HG02798 (cell line): ENCODE data around the gene SLC15A3.
"Not testable (repeated sequence)": the region's sequence is repeated elsewhere in the genome, so short reads cannot be mapped to it uniquely, and the experiment has no call there.

Experiments used
- ATAC-seq: cut with Tn5 transposase; IDR thresholded peaks from one replicate; pipeline ENCODE4 v1.9.1; 2021; ENCODE audit warnings: mild to moderate bottlenecking; ENCODE audit not compliant: unreplicated experiment, poor library complexity

SLC15A3 gene

GRCh38 chr11:60917267-60917666 lies 34.7 kb downstream of the SLC15A3 start:
- no peak for ATAC-seq

GRCh38 chr11:60916669-60917206 lies 35.2 kb downstream of the SLC15A3 start:
- no peak for ATAC-seq

GRCh38 chr11:60915248-60915914 lies 36.6 kb downstream of the SLC15A3 start:
- peak; percentile 43 for ATAC-seq

GRCh38 chr11:60914633-60915247 lies 37.2 kb downstream of the SLC15A3 start:
- no peak for ATAC-seq

GRCh38 chr11:60913793-60914632 lies 38.0 kb downstream of the SLC15A3 start, which contains the start of gene TMEM109:
Gene TMEM109 (plus strand): TSS chr11:60914158. CDS start chr11:60919694, 5,536 bp downstream.
- peak; percentile 56 for ATAC-seq

GRCh38 chr11:60912851-60913528 lies 39.0 kb downstream of the SLC15A3 start:
- ATAC-seq, result no peak

GRCh38 chr11:60912223-60912850 lies 39.6 kb downstream of the SLC15A3 start:
- ATAC-seq, result no peak

- no peak for ATAC-seq
These were observed 41.1 kb downstream of the SLC15A3 start for GRCh38 chr11:60910711-60911380.

- peak; percentile 43 for ATAC-seq
These were observed 41.7 kb downstream of the SLC15A3 start for GRCh38 chr11:60910281-60910687.

- not testable (repeated sequence) for ATAC-seq
These were observed 42.2 kb downstream of the SLC15A3 start for GRCh38 chr11:60909680-60910280.

GRCh38 chr11:60908803-60909202 lies 43.2 kb downstream of the SLC15A3 start:
- ATAC-seq, result no peak

GRCh38 chr11:60906132-60906972 lies 45.6 kb downstream of the SLC15A3 start, which contains the start of gene PRPF19:
Gene PRPF19 (minus strand): TSS chr11:60906585. CDS start chr11:60906382, 203 bp downstream.
- peak; percentile 83 for ATAC-seq

- no peak for ATAC-seq
These were observed 46.3 kb downstream of the SLC15A3 start for GRCh38 chr11:60905551-60906113.

GRCh38 chr11:60905047-60905446 lies 46.9 kb downstream of the SLC15A3 start:
- no peak for ATAC-seq

- no peak for ATAC-seq
These were observed 49.4 kb downstream of the SLC15A3 start for GRCh38 chr11:60902625-60903024.

GRCh38 chr11:60900673-60901404 lies 51.1 kb downstream of the SLC15A3 start:
- no peak for ATAC-seq

- ATAC-seq, result no peak
These were observed 52.0 kb downstream of the SLC15A3 start for GRCh38 chr11:60899977-60900376.
